NOMO-1 treated with dmso at 0.1 percent for 144 hours (cell line): ENCODE results near the gene SSC5D.
"Not testable (repeated sequence)": the region's sequence is repeated elsewhere in the genome, so short reads cannot be mapped to it uniquely, and the experiment has no call there.

Source experiments
- DNase-seq: peaks from one replicate; lab custom pipeline; 2025; ENCODE audit not compliant: unreplicated experiment; lab: John Stamatoyannopoulos, UW

The SSC5D gene

GRCh38 chr19:55486043-55486970, 1.9 kb upstream of the SSC5D start:
- DNase-seq = no peak

- no peak for DNase-seq
Observed at GRCh38 chr19:55486971-55487923, 989 bp upstream of the SSC5D start.

- no peak for DNase-seq
Observed at GRCh38 chr19:55488986-55489710, 912 bp downstream of the SSC5D start.

- no peak for DNase-seq
Observed at GRCh38 chr19:55489711-55490477, 1.7 kb downstream of the SSC5D start.

GRCh38 chr19:55490478-55491432, 2.5 kb downstream of the SSC5D start:
- DNase-seq = no peak

- no peak for DNase-seq
Observed at GRCh38 chr19:55491546-55492360, 3.5 kb downstream of the SSC5D start.

GRCh38 chr19:55492362-55492944, 4.2 kb downstream of the SSC5D start:
- DNase-seq = no peak

GRCh38 chr19:55493052-55493644, 4.9 kb downstream of the SSC5D start:
- DNase-seq = no peak

GRCh38 chr19:55493645-55494171, 5.5 kb downstream of the SSC5D start:
- no peak for DNase-seq

GRCh38 chr19:55494172-55494761, 6.0 kb downstream of the SSC5D start:
- DNase-seq = no peak

- DNase-seq = no peak
Observed at GRCh38 chr19:55495646-55496349, 7.6 kb downstream of the SSC5D start.

GRCh38 chr19:55496820-55497219, 8.6 kb downstream of the SSC5D start:
- DNase-seq = not testable (repeated sequence)

- DNase-seq = no peak
Observed at GRCh38 chr19:55497763-55498162, 9.5 kb downstream of the SSC5D start.

GRCh38 chr19:55498246-55498840, 10.1 kb downstream of the SSC5D start:
- DNase-seq = no peak

- DNase-seq = no peak
Observed at GRCh38 chr19:55500368-55500952, 12.2 kb downstream of the SSC5D start.
